Liver (tissue), 9 donors: ENCODE measurements around the gene LPP. TPM values are rescaled to one million over a fixed set of nuclear protein-coding genes. Genes with fewer than 3 reads are reported as not detected.

Experiments used
- DNase-seq: peaks from one replicate; pipeline ENCODE4 v3.0.0-alpha.2; 2017; ENCODE audit warnings: low spot score
- H3K27ac ChIP-seq, 2 donors: one replicate each; pipeline ENCODE4 v1.7.0; 2013; ENCODE audit warnings: inconsistent platforms in 2 of 2, low read length in 2 of 2, control low read depth in 1 of 2, low read depth in 1 of 2, mild to moderate bottlenecking in 1 of 2
- H3K27me3 ChIP-seq, 4 donors: one replicate each; pipeline versions ENCODE4 v1.6.1 to v1.7.0; 2013; ENCODE audit warnings: low read length in 3 of 4, inconsistent platforms in 1 of 4, mild to moderate bottlenecking in 1 of 4, moderate library complexity in 1 of 4; ENCODE audit not compliant: control insufficient read depth in 4 of 4, insufficient read depth in 4 of 4
- H3K36me3 ChIP-seq, 4 donors: one replicate each; pipeline versions ENCODE4 v1.6.1 to v1.7.0; 2013; ENCODE audit warnings: low read length in 3 of 4, mild to moderate bottlenecking in 3 of 4, low read depth in 1 of 4, moderate library complexity in 1 of 4; ENCODE audit not compliant: control insufficient read depth in 4 of 4, insufficient read depth in 3 of 4
- H3K4me1 ChIP-seq, 4 donors: one replicate each; pipeline versions ENCODE4 v1.6.1 to v1.7.0; 2013; ENCODE audit warnings: low read length in 3 of 4, mild to moderate bottlenecking in 3 of 4, moderate library complexity in 1 of 4; ENCODE audit not compliant: control insufficient read depth in 4 of 4, insufficient read depth in 4 of 4
- H3K4me3 ChIP-seq, 3 donors: one replicate each; pipeline versions ENCODE4 v1.6.1 to v1.7.0; 2013; ENCODE audit warnings: low read length in 3 of 3, control low read depth in 1 of 3, low read depth in 1 of 3, mild to moderate bottlenecking in 1 of 3
- H3K9ac ChIP-seq, 2 donors: one replicate each; pipeline ENCODE4 v1.7.0; 2013; ENCODE audit warnings: low read length in 2 of 2, mild to moderate bottlenecking in 2 of 2, moderate library complexity in 2 of 2, control low read depth in 1 of 2, low read depth in 1 of 2
- H3K9me3 ChIP-seq, 4 donors: one replicate each; pipeline versions ENCODE4 v1.6.1 to v1.7.0; 2013; ENCODE audit warnings: low read length in 3 of 4; ENCODE audit not compliant: control insufficient read depth in 4 of 4
- ATF3 ChIP-seq: IDR thresholded peaks from 2 replicates; pipeline ENCODE4 v1.6.1; 2016; ENCODE audit warnings: antibody characterized with exemption
- CTCF ChIP-seq: fragments of 150-350 bp; IDR thresholded peaks from 2 replicates; pipeline ENCODE4 v1.5.1; 2017; ENCODE audit warnings: improper control_type of control experiment, low read depth, low read length; ENCODE audit not compliant: missing input control
- EGR1 ChIP-seq, 2 donors: IDR thresholded peaks; 2 replicates each; pipeline ENCODE4 v1.6.1; 2016 to 2018; ENCODE audit warnings: antibody characterized with exemption in 2 of 2, low read depth in 2 of 2
- FOXA1 ChIP-seq: IDR thresholded peaks from 2 replicates; pipeline ENCODE4 v1.6.1; 2016; ENCODE audit warnings: antibody characterized with exemption
- FOXA2 ChIP-seq: IDR thresholded peaks from 2 replicates; pipeline ENCODE4 v1.6.1; 2016; ENCODE audit warnings: antibody characterized with exemption
- HNF4A ChIP-seq, 2 donors: conservative IDR thresholded peaks; 2 replicates each; pipeline ENCODE4 v1.6.1; 2016; ENCODE audit warnings: antibody characterized with exemption in 2 of 2, mild to moderate bottlenecking in 2 of 2
- HNF4G ChIP-seq: IDR thresholded peaks from 2 replicates; pipeline ENCODE4 v1.6.1; 2016; ENCODE audit warnings: antibody characterized with exemption
- JUND ChIP-seq, 2 donors: IDR thresholded peaks; 2 replicates each; pipeline ENCODE4 v1.6.1; 2016; ENCODE audit warnings: antibody characterized with exemption in 2 of 2
- MAX ChIP-seq: IDR thresholded peaks from 2 replicates; pipeline ENCODE4 v1.6.1; 2016; ENCODE audit warnings: antibody characterized with exemption
- NR2F2 ChIP-seq: IDR thresholded peaks from 2 replicates; pipeline ENCODE4 v1.6.1; 2016; ENCODE audit warnings: antibody characterized with exemption
- RAD21 ChIP-seq, 2 donors: IDR thresholded peaks; 2 replicates each; pipeline ENCODE4 v1.6.1; 2016; ENCODE audit warnings: antibody characterized with exemption in 2 of 2, mild to moderate bottlenecking in 2 of 2
- REST ChIP-seq: IDR thresholded peaks from 2 replicates; pipeline ENCODE4 v1.6.1; 2016; ENCODE audit warnings: antibody characterized with exemption, mild to moderate bottlenecking
- RXRA ChIP-seq, 2 donors: IDR thresholded peaks; 2 replicates each; pipeline ENCODE4 v1.6.1; 2017 to 2018; ENCODE audit warnings: antibody characterized with exemption in 2 of 2, mild to moderate bottlenecking in 1 of 2
- TAF1 ChIP-seq: conservative IDR thresholded peaks from 2 replicates; pipeline ENCODE4 v1.6.1; 2016; ENCODE audit warnings: antibody characterized with exemption, mild to moderate bottlenecking
- YY1 ChIP-seq: IDR thresholded peaks from 2 replicates; pipeline ENCODE4 v1.6.1; 2016; ENCODE audit warnings: antibody characterized with exemption, mild to moderate bottlenecking
- WGBS: extraction: QIAGEN DNeasy Blood & Tissue Kit; methylation state at CpG from one replicate; pipeline ENCODE4 v1.1.7; 2013; 5-methylcytosine and 5-hydroxymethylcytosine counted together
- polyA plus RNA-seq, 2 donors: library from polyadenylated mRNA; stranded (reverse) in 1 of 2; unstranded in 1 of 2; fragments of 200-250 nt in 1 of 2; fragments of >200 nt in 1 of 2; fragmentation: Nextera tagmentation in 1 of 2; extraction: Ambion mirVana in 1 of 2; gene quantifications; one replicate each; pipeline versions ENCODE4 v1.2.1 to v1.2.3, GENCODE V29; 2013 to 2015
- total RNA-seq, 2 donors: library from RNA; depleted of rRNA; stranded (reverse); fragments of >200 nt; gene quantifications; one replicate each; pipeline ENCODE4 v1.2.3, GENCODE V29; 2014
- donor health status: healthy.
- donor health status: healthy.
- donor health status: healthy.
- donor health status: healthy.
- donor health status: healthy.

LPP gene
- total and polyA plus RNA-seq, 4 donors: 3.3 to 53.7 (median 28.2) TPM

- no peak for TF ChIP-seq CTCF
These were observed 648.7 kb downstream of the LPP start (continued) for GRCh38 chr3:188802645-188803044.

GRCh38 chr3:188807006-188807405, 653.0 kb downstream of the LPP start:
- 100% methylated on average over 1 of the region's 1 CpG for WGBS

GRCh38 chr3:188812198-188812597, 658.2 kb downstream of the LPP start:
- Histone ChIP-seq H3K27me3 (no peaks in the 10 kb centered on the region), H3K4me1 (peaks cover 0 to under 1% (median 0%) of the 10 kb centered on the region in 4 donors), H3K4me3 (no peak overlapping the region), H3K9ac (no peak overlapping the region), H3K36me3 (no peaks in the 10 kb centered on the region), H3K27ac (no peak overlapping the region), H3K9me3 (peaks cover 0 to 5% (median 2%) of the 10 kb centered on the region in 4 donors)
- WGBS: 93% methylated on average over 1 of the region's 1 CpG
- TF ChIP-seq TAF1: no peak
- TF ChIP-seq RAD21 (IDR thresholded peaks at IDR 0.05): no peak
- no peak for TF ChIP-seq JUND (IDR thresholded peaks at IDR 0.05)
- TF ChIP-seq EGR1 (IDR thresholded peaks at IDR 0.05; ENCODE audit: low read depth in 2 of 2): no peak
- TF ChIP-seq CTCF: no peak
- no peak for TF ChIP-seq ATF3
- TF ChIP-seq RXRA (IDR thresholded peaks at IDR 0.05): no peak
- no peak for TF ChIP-seq NR2F2
- TF ChIP-seq FOXA2: no peak
- no peak for TF ChIP-seq REST
- TF ChIP-seq HNF4A (conservative IDR thresholded peaks at IDR 0.05): no peak
- no peak for DNase-seq

More at GRCh38 chr3:188807006-188807405, 653.0 kb downstream of the LPP start:
- Histone ChIP-seq H3K4me3 (no peak overlapping the region), H3K27ac (no peak overlapping the region), H3K36me3 (peaks cover 0 to 2% (median 0%) of the 10 kb centered on the region in 4 donors), H3K27me3 (no peaks in the 10 kb centered on the region), H3K9me3 (peaks cover 0 to 11% (median 2%) of the 10 kb centered on the region in 4 donors), H3K9ac (no peak overlapping the region), H3K4me1 (no peaks in the 10 kb centered on the region)
- DNase-seq: no peak
- TF ChIP-seq YY1 (no peak), HNF4A (conservative IDR thresholded peaks at IDR 0.05) (no peak), HNF4G (no peak), TAF1 (no peak), JUND (IDR thresholded peaks at IDR 0.05) (no peak), FOXA1 (no peak), MAX (no peak), EGR1 (IDR thresholded peaks at IDR 0.05; ENCODE audit: low read depth in 2 of 2) (no peak), RXRA (IDR thresholded peaks at IDR 0.05) (no peak)
